Tibial artery (tissue), 4 donors: Measurements from ENCODE around the gene KCTD14.
A peak's percentile ranks its signal among the peaks of the same experiment; 100 is the strongest.
"Not testable (repeated sequence)": the region's sequence is repeated elsewhere in the genome, so short reads cannot be mapped to it uniquely, and the experiment has no call there.

Source experiments
- DNase-seq, 2 donors: peaks; one replicate each; pipeline ENCODE4 v3.0.0-alpha.2; 2019
- H3K27ac ChIP-seq, 2 donors: fragments of 200-600 bp; sonication (generic) in 1 of 2; 1 replicate in 1 of 2; 2 replicates in 1 of 2; pipeline ENCODE4 v1.5.1; 2018 to 2019; ENCODE audit warnings: mild to moderate bottlenecking in 1 of 2
- H3K27me3 ChIP-seq, 2 donors: fragments of 200-600 bp; sonication (generic) in 1 of 2; one replicate each; pipeline versions ENCODE4 v1.5.1 to v1.6.0; 2016 to 2019
- H3K36me3 ChIP-seq, 3 donors: fragments of 200-600 bp; sonication (generic) in 2 of 3; one replicate each; pipeline ENCODE4 v1.5.1; 2016 to 2019; ENCODE audit warnings: mild to moderate bottlenecking in 2 of 3
- H3K4me1 ChIP-seq, 4 donors: fragments of 200-600 bp; sonication (generic) in 2 of 4; 1 replicate in 3 of 4; 2 replicates in 1 of 4; pipeline ENCODE4 v1.5.1; 2016 to 2019
- H3K4me3 ChIP-seq, 2 donors: fragments of 200-600 bp; sonication (generic) in 1 of 2; 1 replicate in 1 of 2; 2 replicates in 1 of 2; pipeline ENCODE4 v1.5.1; 2018 to 2019; ENCODE audit warnings: mild to moderate bottlenecking in 2 of 2
- H3K9me3 ChIP-seq, 3 donors: fragments of 200-600 bp; sonication (generic) in 1 of 3; one replicate each; pipeline ENCODE4 v1.5.1; 2016 to 2019
- CTCF ChIP-seq, 2 experiments: fragments of 200-600 bp in 1 of 2; fragments of 450-650 bp in 1 of 2; IDR thresholded peaks; one replicate each; pipeline ENCODE4 v1.5.1; 2017 to 2019; ENCODE audit warnings: antibody characterized with exemption in 2 of 2, mild to moderate bottlenecking in 1 of 2, moderate library complexity in 1 of 2
- intact Hi-C: fragments of 100-400 bp; cut with DNase I; formaldehyde crosslinking; loops from one replicate; pipeline ENCODE4 v1.15.0; 2023; ENCODE audit warnings: low total_unique reads

Gene KCTD14

GRCh38 chr11:78045851-78046485, 22.9 kb upstream of the KCTD14 start:
- Histone ChIP-seq H3K4me3 (peak overlapping the region; percentile 52 to 57), H3K27me3 (no peaks in the 10 kb centered on the region), H3K36me3 (no peaks in the 10 kb centered on the region), H3K9me3 (no peaks in the 10 kb centered on the region), H3K27ac (peak overlapping the region; percentile 58 to 73), H3K4me1 (peaks cover 0 to 20% (median 7%) of the 10 kb centered on the region in 4 donors)
- DNase-seq, result peak; percentile 74 to 88
- peak; percentile 94 to 99 for TF ChIP-seq CTCF (IDR thresholded peaks at IDR 0.05)
- intact Hi-C loops, result loop anchor here (2.0 kb wide), 1 partner anchor 53 kb away; no protein-coding TSS in a partner anchor

GRCh38 chr11:78044706-78045105, 21.6 kb upstream of the KCTD14 start:
- H3K36me3 ChIP-seq, result no peaks in the 10 kb centered on the region
- H3K4me3 ChIP-seq, result no peak overlapping the region
- peaks cover 0 to 32% (median 13%) of the 10 kb centered on the region in 4 donors for H3K4me1 ChIP-seq
- H3K27ac ChIP-seq, result no peak overlapping the region
- H3K9me3 ChIP-seq, result no peaks in the 10 kb centered on the region
- no peak for TF ChIP-seq CTCF (IDR thresholded peaks at IDR 0.05)
- DNase-seq, result no peak
- intact Hi-C loops, result loop anchor here (2.0 kb wide), 1 partner anchor 52 kb away; no protein-coding TSS in a partner anchor
- no peaks in the 10 kb centered on the region for H3K27me3 ChIP-seq

- intact Hi-C loops, result no loop called here
- no peak for DNase-seq
- TF ChIP-seq CTCF (IDR thresholded peaks at IDR 0.05), result no peak
These were observed 18.9 kb upstream of the KCTD14 start for GRCh38 chr11:78041843-78042440.

GRCh38 chr11:78041380-78041719, 18.3 kb upstream of the KCTD14 start:
- H3K27me3 ChIP-seq, DNase-seq, H3K9me3 ChIP-seq, H3K36me3 ChIP-seq, intact Hi-C loops, H3K4me3 ChIP-seq: not testable (repeated sequence)
- Histone ChIP-seq H3K4me1 (peaks cover 0 to 44% (median 17%) of the 10 kb centered on the region in 4 donors), H3K27ac (peak overlapping the region in 1 of 2 donors; percentile 84)

More at GRCh38 chr11:78041843-78042440, 18.9 kb upstream of the KCTD14 start:
- no peak overlapping the region for H3K4me3 ChIP-seq
- H3K4me1 ChIP-seq, result peaks cover 0 to 47% (median 18%) of the 10 kb centered on the region in 4 donors
- no peak overlapping the region for H3K27ac ChIP-seq
- H3K9me3 ChIP-seq, result no peaks in the 10 kb centered on the region
- no peaks in the 10 kb centered on the region for H3K36me3 ChIP-seq
- no peaks in the 10 kb centered on the region for H3K27me3 ChIP-seq

GRCh38 chr11:78040691-78041379, 17.8 kb upstream of the KCTD14 start:
- Histone ChIP-seq H3K4me3 (peak overlapping the region in 1 of 2 donors; percentile 37), H3K27ac (peak overlapping the region; percentile 72 to 84), H3K36me3 (no peaks in the 10 kb centered on the region), H3K27me3 (no peaks in the 10 kb centered on the region), H3K9me3 (no peaks in the 10 kb centered on the region), H3K4me1 (peaks cover 0 to 41% (median 16%) of the 10 kb centered on the region in 4 donors)
- no peak for DNase-seq
- intact Hi-C loops, result no loop called here
- TF ChIP-seq CTCF (IDR thresholded peaks at IDR 0.05), result no peak
